ENCODE measurements around the gene TNIK. TPM values are rescaled to one million over a fixed set of nuclear protein-coding genes. Genes with fewer than 3 reads are reported as not detected.

The TNIK gene
- total RNA-seq, 1 experiment from 2014 or later: 22.4 TPM

DNA sequence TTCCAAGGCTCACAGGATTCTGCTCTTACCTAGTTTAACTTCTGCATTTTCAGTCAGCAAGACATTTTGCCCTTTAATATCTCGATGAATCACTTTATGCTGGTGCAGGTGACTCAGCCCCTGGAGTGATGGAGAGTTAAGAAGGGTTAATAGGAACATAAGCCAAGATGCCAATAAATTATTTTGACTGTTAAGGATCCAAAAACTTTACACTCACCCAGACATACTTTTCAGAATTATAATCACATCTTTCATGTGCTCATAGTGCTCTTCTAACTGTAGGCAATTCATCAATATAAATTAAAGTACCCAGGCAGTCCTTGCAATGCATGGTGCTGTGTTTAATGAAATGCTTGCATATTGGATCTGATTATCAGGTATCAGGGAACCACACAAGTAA is 269.5 kb downstream of the TNIK start:
- Mint-ChIP-seq H3K4me3 (ENCODE audit: unreplicated experiment) (no peak overlapping the region), H3K36me3 (ENCODE audit: insufficient read depth, unreplicated experiment) (no peaks in the 10 kb centered on the region), H3K27me3 (ENCODE audit: insufficient read depth, unreplicated experiment) (no peaks in the 10 kb centered on the region), H3K4me1 (ENCODE audit: low read depth, unreplicated experiment) (peaks cover 13% of the 10 kb centered on the region), H3K27ac (ENCODE audit: unreplicated experiment) (no peak overlapping the region), H3K9me3 (ENCODE audit: unreplicated experiment) (no peaks in the 10 kb centered on the region)
- intact Hi-C loops (cut with micrococcal nuclease; ENCODE audit: unreplicated experiment): no loop called here
- H3K4me3 ChIP-seq (ENCODE audit: low read depth, low read length): no peak overlapping the region
- H3K36me3 ChIP-seq (ENCODE audit: control insufficient read depth, insufficient read depth, low read length): no peaks in the 10 kb centered on the region
- no TSS peak for BruUV-seq (replicated peaks)
- ChIA-PET CTCF (no interaction called here), POLR2A (no interaction called here)
- TF ChIP-seq, protein P1, sequence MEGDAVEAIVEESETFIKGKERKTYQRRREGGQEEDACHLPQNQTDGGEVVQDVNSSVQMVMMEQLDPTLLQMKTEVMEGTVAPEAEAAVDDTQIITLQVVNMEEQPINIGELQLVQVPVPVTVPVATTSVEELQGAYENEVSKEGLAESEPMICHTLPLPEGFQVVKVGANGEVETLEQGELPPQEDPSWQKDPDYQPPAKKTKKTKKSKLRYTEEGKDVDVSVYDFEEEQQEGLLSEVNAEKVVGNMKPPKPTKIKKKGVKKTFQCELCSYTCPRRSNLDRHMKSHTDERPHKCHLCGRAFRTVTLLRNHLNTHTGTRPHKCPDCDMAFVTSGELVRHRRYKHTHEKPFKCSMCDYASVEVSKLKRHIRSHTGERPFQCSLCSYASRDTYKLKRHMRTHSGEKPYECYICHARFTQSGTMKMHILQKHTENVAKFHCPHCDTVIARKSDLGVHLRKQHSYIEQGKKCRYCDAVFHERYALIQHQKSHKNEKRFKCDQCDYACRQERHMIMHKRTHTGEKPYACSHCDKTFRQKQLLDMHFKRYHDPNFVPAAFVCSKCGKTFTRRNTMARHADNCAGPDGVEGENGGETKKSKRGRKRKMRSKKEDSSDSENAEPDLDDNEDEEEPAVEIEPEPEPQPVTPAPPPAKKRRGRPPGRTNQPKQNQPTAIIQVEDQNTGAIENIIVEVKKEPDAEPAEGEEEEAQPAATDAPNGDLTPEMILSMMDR (IDR thresholded peaks at IDR 0.05; ENCODE audit: insufficient read depth in 1 of 2, low read depth in 1 of 2, low read length in 1 of 2, severe bottlenecking in 1 of 2, unreplicated experiment in 1 of 2): no peak
- no peaks in the 10 kb centered on the region for H3K9me3 ChIP-seq
- H3K4me1 ChIP-seq: peaks cover 22% of the 10 kb centered on the region
- no peak for DNase-seq
- H3K27me3 ChIP-seq (replicated peaks; ENCODE audit: control insufficient read depth, insufficient read depth, low read length): no peaks in the 10 kb centered on the region

DNA sequence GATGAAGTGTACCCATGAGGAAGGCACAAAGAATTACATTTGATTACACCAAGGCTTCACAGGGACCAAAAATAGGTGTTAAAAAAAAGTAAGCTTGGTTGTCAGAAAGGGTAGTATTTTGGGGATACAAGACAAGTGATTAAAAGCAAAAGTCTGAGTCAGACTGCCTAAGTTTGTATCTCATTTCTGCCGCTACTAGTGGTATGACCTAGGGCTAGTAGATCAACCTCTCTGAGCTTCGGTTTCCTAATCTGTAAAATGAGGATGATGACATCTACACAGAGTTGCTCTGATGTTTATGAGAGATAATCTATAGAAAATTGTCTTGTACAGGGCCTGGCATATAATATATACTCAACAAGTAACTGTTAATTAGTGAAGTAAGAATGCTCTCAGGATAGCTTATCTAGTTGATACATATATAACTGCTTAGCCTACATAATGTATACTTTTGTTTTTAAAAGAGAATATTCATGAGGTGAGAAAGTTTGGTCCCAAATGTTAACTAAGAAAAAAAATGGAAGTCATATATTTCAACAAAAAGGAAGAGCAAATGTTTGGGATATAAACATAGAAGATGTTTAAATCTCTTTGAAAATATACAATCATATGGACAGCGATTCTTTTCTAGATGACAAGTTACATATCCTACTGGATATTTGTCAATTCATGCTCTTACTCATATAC is 270.7 kb downstream of the TNIK start:
- no peaks in the 10 kb centered on the region for H3K27me3 ChIP-seq (replicated peaks; ENCODE audit: control insufficient read depth, insufficient read depth, low read length)
- no TSS peak for BruUV-seq (replicated peaks)
- Mint-ChIP-seq H3K4me3 (ENCODE audit: unreplicated experiment) (no peak overlapping the region), H3K4me1 (ENCODE audit: low read depth, unreplicated experiment) (peaks cover 13% of the 10 kb centered on the region), H3K27me3 (ENCODE audit: insufficient read depth, unreplicated experiment) (no peaks in the 10 kb centered on the region), H3K9me3 (ENCODE audit: unreplicated experiment) (no peaks in the 10 kb centered on the region), H3K36me3 (ENCODE audit: insufficient read depth, unreplicated experiment) (no peaks in the 10 kb centered on the region), H3K27ac (ENCODE audit: unreplicated experiment) (no peak overlapping the region)
- TF ChIP-seq, protein P1 (IDR thresholded peaks at IDR 0.05; ENCODE audit: insufficient read depth in 1 of 2, low read depth in 1 of 2, low read length in 1 of 2, severe bottlenecking in 1 of 2, unreplicated experiment in 1 of 2): no peak
- POLR2A ChIA-PET: no interaction called here
- CTCF ChIA-PET: interaction anchor here (1.0 kb wide), 1 partner anchor 376 kb away, joined by 3 read pairs; no protein-coding TSS in a partner anchor
- no peak for DNase-seq
- no peak overlapping the region for H3K4me3 ChIP-seq (ENCODE audit: low read depth, low read length)
- no peaks in the 10 kb centered on the region; the same call in 1 of the 2 replicates for H3K36me3 ChIP-seq (ENCODE audit: control insufficient read depth, insufficient read depth, low read length)
- H3K4me1 ChIP-seq: peaks cover 22% of the 10 kb centered on the region
- intact Hi-C loops (cut with micrococcal nuclease; ENCODE audit: unreplicated experiment): no loop called here
- no peaks in the 10 kb centered on the region for H3K9me3 ChIP-seq

DNA sequence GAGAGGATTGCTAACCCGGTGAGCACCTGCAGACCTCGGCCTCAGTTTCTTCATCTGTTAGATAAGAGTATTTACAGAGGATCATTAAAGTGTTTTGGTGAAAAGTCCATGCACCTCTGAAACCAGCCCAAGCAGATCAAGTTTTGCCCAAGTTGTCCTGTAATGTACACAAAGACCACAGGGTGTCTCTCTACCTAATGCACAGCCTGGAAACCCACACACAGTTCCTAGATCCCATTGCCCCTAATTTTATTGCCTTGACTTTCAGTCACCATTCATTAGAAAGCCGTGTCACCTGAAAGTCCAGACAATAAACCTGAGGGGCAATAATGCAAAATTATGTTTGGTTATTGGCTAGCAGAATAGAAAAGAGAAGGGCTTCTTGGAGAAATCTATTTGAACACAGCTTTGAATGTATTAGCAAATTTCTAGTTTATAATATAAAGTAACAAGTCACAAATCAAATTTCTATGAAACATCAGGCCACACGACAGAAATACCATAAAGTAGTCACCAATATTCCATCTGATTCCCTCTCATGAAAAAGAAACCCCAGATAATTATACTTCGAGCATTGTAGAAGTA is 272.4 kb downstream of the TNIK start:
- no peaks in the 10 kb centered on the region for H3K27me3 ChIP-seq (replicated peaks; ENCODE audit: control insufficient read depth, insufficient read depth, low read length)
- H3K4me1 Mint-ChIP-seq (ENCODE audit: low read depth, unreplicated experiment): peaks cover 13% of the 10 kb centered on the region
- no peak overlapping the region for H3K4me3 ChIP-seq (ENCODE audit: low read depth, low read length)
- no TSS peak for BruUV-seq (replicated peaks)
- intact Hi-C loops (cut with micrococcal nuclease; ENCODE audit: unreplicated experiment): loop anchor here (1.0 to 2.0 kb wide), 5 partner anchors 31 to 380 kb away; partner anchors contain the start of gene TNIK
- TF ChIP-seq, protein P1 (IDR thresholded peaks at IDR 0.05; ENCODE audit: insufficient read depth in 1 of 2, low read depth in 1 of 2, low read length in 1 of 2, severe bottlenecking in 1 of 2, unreplicated experiment in 1 of 2): peak; percentile 59
- no peak overlapping the region for H3K4me3 Mint-ChIP-seq (ENCODE audit: unreplicated experiment)
- H3K9me3 ChIP-seq: no peaks in the 10 kb centered on the region
- peak in 1 of 2 experiments; percentile 45 for DNase-seq
- H3K27me3 Mint-ChIP-seq (ENCODE audit: insufficient read depth, unreplicated experiment): no peaks in the 10 kb centered on the region
- no peaks in the 10 kb centered on the region for H3K9me3 Mint-ChIP-seq (ENCODE audit: unreplicated experiment)
- CTCF ChIA-PET: interaction anchor here (0.9 to 1.2 kb wide), 2 partner anchors 378 to 379 kb away, joined by 3 read pairs; no protein-coding TSS in a partner anchor
- no peaks in the 10 kb centered on the region; the same call in 1 of the 2 replicates for H3K36me3 ChIP-seq (ENCODE audit: control insufficient read depth, insufficient read depth, low read length)
- peaks cover 22% of the 10 kb centered on the region for H3K4me1 ChIP-seq
- H3K27ac Mint-ChIP-seq (ENCODE audit: unreplicated experiment): no peak overlapping the region
- H3K36me3 Mint-ChIP-seq (ENCODE audit: insufficient read depth, unreplicated experiment): peaks cover 5% of the 10 kb centered on the region
- POLR2A ChIA-PET: interaction anchor here (0.6 kb wide), 1 partner anchor 226 kb away, joined by 3 read pairs; no protein-coding TSS in a partner anchor

Measured in Caco-2 (cell line).